Osteoblast (primary cell): ENCODE results near the gene CDH4. TPM values are rescaled to one million over a fixed set of nuclear protein-coding genes. Genes with fewer than 3 reads are reported as not detected.
A peak's percentile ranks its signal among the peaks of the same experiment; 100 is the strongest.

Experiments used
- DNase-seq: peaks from one replicate; pipeline ENCODE4 v3.0.0; 2011; ENCODE audit warnings: low spot score, mixed read lengths; ENCODE audit not compliant: insufficient read length; ENCODE audit errors: missing footprints
- H2AFZ ChIP-seq: 2 replicates; pipeline ENCODE4 v1.6.0; 2011; ENCODE audit warnings: mild to moderate bottlenecking, low read length
- H3K27ac ChIP-seq: 2 replicates; pipeline ENCODE4 v1.5.1; 2011; ENCODE audit warnings: mild to moderate bottlenecking, low read depth, low read length, moderate library complexity
- H3K27me3 ChIP-seq: 2 replicates; pipeline ENCODE4 v1.6.0; 2012; ENCODE audit warnings: mild to moderate bottlenecking, control low read depth, inconsistent platforms, low read length, moderate library complexity; ENCODE audit not compliant: insufficient read depth
- H3K36me3 ChIP-seq: 2 replicates; pipeline ENCODE4 v1.5.1; 2011; ENCODE audit warnings: mild to moderate bottlenecking, low read length, control low read depth, moderate library complexity; ENCODE audit not compliant: insufficient read depth
- H3K4me1 ChIP-seq: 2 replicates; pipeline ENCODE4 v1.5.1; 2011; ENCODE audit warnings: mild to moderate bottlenecking, low read length, control low read depth, moderate library complexity; ENCODE audit not compliant: insufficient read depth
- H3K4me2 ChIP-seq: 2 replicates; pipeline ENCODE4 v1.6.0; 2011; ENCODE audit warnings: mild to moderate bottlenecking, low read length; ENCODE audit not compliant: insufficient read depth
- H3K4me3 ChIP-seq: fragments of 200-600 bp; sonication (generic); 3 replicates; pipeline ENCODE4 v1.5.1; 2012; ENCODE audit warnings: mild to moderate bottlenecking, low read length, inconsistent platforms; ENCODE audit not compliant: insufficient read depth
- H3K79me2 ChIP-seq: 2 replicates; pipeline ENCODE4 v1.6.0; 2012; ENCODE audit warnings: mild to moderate bottlenecking, low read length, control low read depth, inconsistent platforms; ENCODE audit not compliant: insufficient read depth
- H3K9me3 ChIP-seq: 2 replicates; pipeline ENCODE4 v1.5.1; 2011; ENCODE audit warnings: low read depth, low read length, control low read depth
- H4K20me1 ChIP-seq: 2 replicates; pipeline ENCODE4 v1.6.0; 2012; ENCODE audit warnings: mild to moderate bottlenecking, low read length, control low read depth; ENCODE audit not compliant: insufficient read depth
- CTCF ChIP-seq: IDR thresholded peaks from 2 replicates; pipeline ENCODE4 v1.5.1; 2011; ENCODE audit warnings: mild to moderate bottlenecking, low read depth, low read length, moderate library complexity; ENCODE audit errors: extremely low read depth
- total RNA-seq: library from RNA; depleted of rRNA; stranded (reverse); fragments of >200 nt; gene quantifications from 2 replicates; pipeline ENCODE4 v1.2.3, GENCODE V29; 2012

CDH4 gene
- total RNA-seq, 1 donor = 1.1 TPM

GRCh38 chr20:61325718-61326117 is 73.7 kb downstream of the CDH4 start:
- TF ChIP-seq CTCF = no peak
- Histone ChIP-seq H3K27me3 (no peaks in the 10 kb centered on the region), H3K27ac (no peak overlapping the region), H3K79me2 (no peaks in the 10 kb centered on the region), H2AFZ (no peak overlapping the region), H3K9me3 (no peaks in the 10 kb centered on the region), H3K4me2 (no peak overlapping the region), H4K20me1 (no peaks in the 10 kb centered on the region), H3K4me3 (no peak overlapping the region), H3K4me1 (no peaks in the 10 kb centered on the region), H3K36me3 (no peaks in the 10 kb centered on the region)
- DNase-seq = no peak

- DNase-seq = peak; percentile 92
- Histone ChIP-seq H2AFZ (no peak overlapping the region), H3K4me3 (no peak overlapping the region), H3K36me3 (no peaks in the 10 kb centered on the region), H3K79me2 (no peaks in the 10 kb centered on the region), H3K27me3 (no peaks in the 10 kb centered on the region), H3K4me2 (no peak overlapping the region), H4K20me1 (no peaks in the 10 kb centered on the region), H3K9me3 (no peaks in the 10 kb centered on the region), H3K27ac (no peak overlapping the region), H3K4me1 (no peaks in the 10 kb centered on the region)
- TF ChIP-seq CTCF = no peak
Observed at GRCh38 chr20:61328911-61329558, 77.0 kb downstream of the CDH4 start.

- Histone ChIP-seq H3K27me3 (no peaks in the 10 kb centered on the region), H3K9me3 (no peaks in the 10 kb centered on the region), H4K20me1 (no peaks in the 10 kb centered on the region), H3K4me2 (no peak overlapping the region), H3K79me2 (no peaks in the 10 kb centered on the region), H3K36me3 (no peaks in the 10 kb centered on the region), H3K4me1 (no peaks in the 10 kb centered on the region), H2AFZ (no peak overlapping the region), H3K27ac (no peak overlapping the region), H3K4me3 (no peak overlapping the region)
- DNase-seq = no peak
- TF ChIP-seq CTCF = no peak
Observed at GRCh38 chr20:61330441-61330840, 78.4 kb downstream of the CDH4 start.

- no peak for TF ChIP-seq CTCF
- Histone ChIP-seq H3K9me3 (no peaks in the 10 kb centered on the region), H4K20me1 (no peaks in the 10 kb centered on the region), H3K4me3 (no peak overlapping the region), H3K27me3 (no peaks in the 10 kb centered on the region), H3K36me3 (no peaks in the 10 kb centered on the region), H3K79me2 (no peaks in the 10 kb centered on the region), H3K4me1 (no peaks in the 10 kb centered on the region), H3K27ac (no peak overlapping the region), H3K4me2 (no peak overlapping the region), H2AFZ (no peak overlapping the region)
- peak; percentile 34 for DNase-seq
Observed at GRCh38 chr20:61331543-61331942, 79.5 kb downstream of the CDH4 start.
